Activated gamma-delta T cell treated with Interleukin-2 at 50 U/mL for 16 hours (primary cell): ENCODE measurements around the gene TMEM120B.
A peak's percentile ranks its signal among the peaks of the same experiment; 100 is the strongest.
"Not testable (repeated sequence)": the region's sequence is repeated elsewhere in the genome, so short reads cannot be mapped to it uniquely, and the experiment has no call there.

Source experiments
- DNase-seq: peaks from one replicate; pipeline ENCODE4 v3.0.0-alpha.2; 2020

TMEM120B gene

DNA sequence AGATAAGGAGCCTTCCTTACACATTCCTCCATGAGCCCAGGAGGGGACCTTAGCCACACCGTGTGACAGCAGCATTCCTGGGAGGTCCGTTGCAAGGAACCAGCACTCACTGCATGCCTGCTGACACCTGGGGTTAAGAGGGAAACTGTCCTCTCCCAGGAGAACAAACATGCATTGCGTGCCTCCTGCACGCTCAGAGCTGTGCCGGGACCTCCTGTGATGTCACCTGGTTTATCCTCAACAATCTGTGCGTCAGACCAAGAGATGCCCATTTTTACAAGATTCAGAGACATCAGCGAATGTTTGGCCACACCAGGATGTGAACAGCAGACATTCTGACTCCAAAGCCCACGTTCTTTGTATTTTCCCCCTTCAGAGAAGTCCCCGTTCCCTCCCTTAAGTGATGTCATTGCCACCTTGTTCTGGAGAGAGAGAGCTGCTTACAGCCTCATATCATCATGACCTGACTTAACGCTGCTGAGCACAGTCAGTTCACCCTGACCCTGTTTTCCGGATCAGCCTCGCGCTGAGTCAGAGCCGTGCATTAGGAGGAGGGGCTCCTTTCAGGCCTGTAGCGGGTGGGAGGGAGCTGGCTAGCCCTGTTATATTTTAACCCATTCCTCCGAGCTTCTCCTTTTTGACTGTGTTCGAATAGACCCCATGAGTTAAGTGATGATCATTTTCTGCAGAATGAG, 36.2 kb downstream of the TMEM120B start:
- DNase-seq, result peak; percentile 16

GRCh38 chr12:121749267-121749666, 36.7 kb downstream of the TMEM120B start:
- DNase-seq, result no peak

DNA sequence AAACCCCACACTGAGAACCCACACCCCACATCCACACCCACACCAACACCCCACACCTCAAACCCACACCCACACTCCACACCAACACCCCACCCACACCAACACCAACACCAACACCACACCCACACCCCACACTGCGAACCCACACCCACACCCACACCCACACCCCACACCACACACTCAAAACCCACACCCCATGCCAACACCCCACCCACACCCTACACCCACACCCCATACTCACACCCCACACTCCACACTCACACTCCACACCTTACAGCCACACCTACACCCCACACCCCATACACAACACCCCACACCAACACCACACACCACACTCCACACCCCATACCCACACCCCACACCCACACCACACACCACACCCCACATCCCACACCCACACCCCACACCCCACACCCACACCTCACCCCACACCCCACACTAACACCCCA, 38.0 kb downstream of the TMEM120B start:
- DNase-seq, result peak; percentile 15

DNA sequence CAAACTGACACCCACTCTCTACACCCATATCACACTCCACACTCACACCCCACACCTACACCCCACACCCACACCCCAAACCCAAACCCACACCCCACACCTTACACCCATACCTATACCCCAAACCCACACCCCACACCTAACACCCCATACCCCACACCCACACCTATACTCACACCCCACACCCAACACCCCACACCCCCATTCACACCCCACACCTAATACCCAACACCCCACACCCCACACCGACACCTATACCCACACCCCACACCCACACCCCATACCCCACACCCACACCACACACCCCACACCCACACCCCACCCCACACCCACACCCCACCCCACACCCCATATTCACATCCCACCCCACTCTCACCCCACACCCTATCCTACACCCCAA, 38.5 kb downstream of the TMEM120B start:
- DNase-seq, result no peak

DNA sequence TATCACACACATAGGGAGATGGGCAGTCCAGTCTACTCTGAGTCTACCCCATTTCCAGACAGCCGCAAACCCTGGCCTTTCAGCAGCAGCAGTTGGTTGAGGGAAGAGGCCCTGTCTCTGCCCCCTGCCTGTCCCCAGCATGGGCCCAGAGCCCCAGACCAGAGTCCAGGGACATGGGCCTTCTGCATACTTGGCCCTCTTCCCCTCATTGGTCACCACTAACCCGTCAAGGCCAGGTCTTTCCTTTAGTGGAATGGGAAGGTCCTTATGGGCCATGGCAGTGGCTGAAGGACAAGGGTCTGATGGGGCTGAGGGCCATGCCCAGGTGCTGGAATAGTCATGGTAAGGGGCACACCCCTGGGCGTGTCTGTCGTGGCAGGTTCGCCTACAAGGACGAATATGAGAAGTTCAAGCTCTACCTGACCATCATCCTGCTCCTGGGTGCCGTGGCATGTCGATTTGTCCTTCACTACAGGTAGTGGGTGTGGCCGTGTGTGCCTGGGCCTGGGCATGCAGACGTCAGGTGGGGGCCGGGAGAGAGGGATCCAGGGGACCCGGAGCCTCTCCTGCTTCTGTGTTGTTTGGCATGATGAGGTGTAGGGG, 39.3 kb downstream of the TMEM120B start:
- no peak for DNase-seq

- no peak for DNase-seq
Measured at GRCh38 chr12:121753844-121754264, 41.3 kb downstream of the TMEM120B start.

GRCh38 chr12:121754836-121755235, 42.3 kb downstream of the TMEM120B start:
- no peak for DNase-seq

DNA sequence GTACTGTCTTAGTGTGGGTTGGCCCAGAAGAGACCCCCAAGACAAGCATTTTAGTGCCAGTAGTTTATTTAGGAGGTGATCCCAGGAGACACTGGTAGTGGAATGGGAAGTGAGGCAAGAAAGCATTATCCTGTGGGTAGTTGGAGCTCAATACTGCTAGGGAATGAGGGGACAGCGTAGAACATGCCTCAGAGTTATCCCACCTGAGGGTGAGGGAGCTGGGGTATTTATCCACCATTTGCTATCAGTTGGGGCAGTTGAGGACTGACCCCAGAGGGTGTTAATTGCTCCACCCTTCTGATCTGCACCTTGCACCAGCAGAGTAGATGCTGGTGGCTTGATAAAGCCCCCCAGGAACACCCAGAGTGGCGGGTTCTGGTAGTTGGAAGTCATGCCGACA, 43.0 kb downstream of the TMEM120B start:
- no peak for DNase-seq

- not testable (repeated sequence) for DNase-seq
Measured at GRCh38 chr12:121758536-121758935, 46.0 kb downstream of the TMEM120B start.

- no peak for DNase-seq
Measured at GRCh38 chr12:121762269-121762668, 49.7 kb downstream of the TMEM120B start.

GRCh38 chr12:121764808-121765207, 52.3 kb downstream of the TMEM120B start:
- no peak for DNase-seq

DNA sequence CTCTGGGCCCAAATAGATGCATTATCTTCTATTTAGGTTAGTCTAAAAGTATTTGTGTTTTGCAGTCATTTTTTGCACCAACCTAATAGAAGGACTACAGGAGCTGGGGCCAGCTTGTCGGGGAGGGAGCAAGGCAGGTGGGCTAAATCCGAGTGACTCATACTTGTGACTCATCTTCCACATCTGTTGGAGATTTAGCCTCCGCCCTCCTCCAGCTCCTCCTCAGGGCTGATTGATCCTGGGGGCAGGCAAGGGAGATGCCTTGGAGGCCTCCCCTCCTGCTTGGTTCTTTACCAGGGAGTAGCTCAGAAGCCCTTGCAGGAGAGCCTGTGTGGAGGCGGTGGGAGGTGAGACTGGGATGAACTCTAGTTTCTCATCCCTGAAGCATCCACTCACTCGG, 53.0 kb downstream of the TMEM120B start:
- DNase-seq, result no peak

- DNase-seq, result no peak
Measured at GRCh38 chr12:121766290-121767039, 53.9 kb downstream of the TMEM120B start.

DNA sequence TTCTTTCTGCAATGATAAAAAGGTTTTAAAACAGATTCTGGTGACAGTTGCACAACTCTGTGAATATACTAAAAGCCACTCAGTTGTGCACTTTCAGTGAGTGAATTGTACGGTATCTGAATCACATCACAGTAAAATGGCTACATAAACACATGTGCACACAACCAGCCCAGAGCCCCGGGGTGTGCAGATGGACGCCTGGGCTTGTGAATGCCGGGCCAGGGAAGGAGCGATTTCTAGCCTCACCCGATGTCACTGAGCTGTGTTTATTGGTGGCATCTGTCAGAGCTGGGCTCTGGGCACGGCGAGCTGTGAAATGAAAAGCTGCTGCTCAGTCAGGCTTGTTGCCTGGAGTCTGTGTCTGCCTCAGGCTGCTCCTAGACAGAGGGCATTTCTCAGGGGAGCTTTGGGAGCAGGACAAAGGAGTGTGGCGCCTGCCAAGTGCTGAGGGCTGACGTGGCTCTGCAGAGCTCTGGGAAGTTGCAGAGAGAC, 55.0 kb downstream of the TMEM120B start:
- no peak for DNase-seq

DNA sequence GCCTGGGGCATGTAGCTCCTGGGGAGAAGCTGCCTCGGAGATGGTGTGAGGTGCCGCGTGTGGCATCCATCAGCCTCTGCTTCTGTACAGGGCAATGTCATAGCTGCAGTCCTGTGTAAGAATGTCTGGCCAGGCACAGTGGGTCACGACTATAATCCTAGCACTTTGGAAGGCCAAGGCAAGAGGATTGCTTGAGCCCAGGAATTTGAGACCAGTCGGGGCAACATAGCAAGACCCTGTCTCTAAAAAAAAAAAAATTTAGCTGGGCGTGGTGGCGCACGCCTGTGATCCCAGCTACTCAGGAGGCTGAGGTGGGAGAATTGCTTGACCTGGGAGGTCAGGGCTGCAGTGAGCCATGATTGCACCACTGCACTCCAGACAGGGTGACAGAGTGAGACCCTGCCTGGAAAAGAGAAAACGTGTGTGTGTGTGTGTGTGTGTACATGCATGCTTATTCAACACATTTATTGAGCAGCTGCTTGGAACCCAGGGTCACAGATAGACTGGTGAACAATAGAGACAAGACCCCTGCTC, 56.8 kb downstream of the TMEM120B start:
- no peak for DNase-seq

DNA sequence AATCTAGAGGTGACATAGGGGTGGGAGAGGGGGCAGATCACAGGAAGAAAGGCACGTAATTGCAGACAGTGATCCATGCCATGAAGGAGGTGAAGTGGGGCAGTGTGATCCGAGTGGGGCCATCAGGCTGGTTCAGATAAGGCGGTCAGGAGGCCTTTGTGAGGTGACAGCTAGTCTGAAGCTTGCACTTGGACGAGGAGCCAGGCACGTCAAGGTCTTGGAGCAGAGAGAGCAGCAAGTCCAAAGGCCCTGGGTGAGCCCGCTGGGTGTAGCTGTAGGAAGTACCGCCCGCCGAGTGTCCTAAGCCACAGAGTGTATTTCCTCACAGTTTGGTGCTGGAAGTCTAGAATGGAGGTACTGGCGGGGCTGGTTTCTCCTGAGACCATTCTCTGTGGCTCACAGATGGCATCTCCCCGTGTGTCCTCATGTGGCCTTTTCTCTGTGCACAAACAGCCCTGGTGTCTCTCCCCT, 57.3 kb downstream of the TMEM120B start:
- no peak for DNase-seq

DNA sequence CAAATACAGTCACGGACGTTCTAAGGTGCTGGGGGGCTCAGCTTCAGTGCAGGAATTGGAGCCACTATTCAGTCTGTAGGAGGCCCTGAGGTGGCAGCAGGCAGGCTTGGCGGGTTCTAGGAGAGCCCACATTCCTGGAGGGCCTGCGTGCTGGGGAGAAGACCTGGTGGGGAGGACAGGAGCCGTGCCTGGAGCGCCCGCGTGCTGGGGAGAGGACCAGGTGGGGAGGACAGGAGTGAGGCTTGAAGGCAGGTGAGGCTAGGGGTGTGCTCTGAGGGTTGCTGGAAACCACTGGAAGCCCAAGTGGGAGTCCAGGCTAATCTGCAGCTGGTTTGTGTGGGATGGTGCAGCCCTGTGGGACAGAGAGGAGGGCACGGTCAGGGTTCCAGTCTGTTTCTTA, 57.8 kb downstream of the TMEM120B start:
- DNase-seq, result no peak

GRCh38 chr12:121770813-121771625, 58.5 kb downstream of the TMEM120B start:
- no peak for DNase-seq

- DNase-seq, result peak; percentile 79
Measured at GRCh38 chr12:121773011-121773777, 60.6 kb downstream of the TMEM120B start.

GRCh38 chr12:121774968-121775474, 62.5 kb downstream of the TMEM120B start:
- no peak for DNase-seq

- no peak for DNase-seq
Measured at GRCh38 chr12:121775501-121775900, 62.9 kb downstream of the TMEM120B start.
